Testis (tissue), 2 donors: ENCODE results near the gene MLLT10.

Experiments used
- POLR2A ChIP-seq: fragments of 450-650 bp; IDR thresholded peaks from one replicate; pipeline ENCODE4 v1.6.1; 2017; ENCODE audit warnings: antibody characterized with exemption, mild to moderate bottlenecking, moderate library complexity
- TF ChIP-seq, protein P1 (sequence below), 3 experiments: fragments of 450-650 bp in 2 of 3; fragments of 200-600 bp in 1 of 3; sonication (generic) in 1 of 3; IDR thresholded peaks; one replicate each; pipeline ENCODE4 v1.5.1; 2016 to 2019; ENCODE audit warnings: antibody characterized with exemption in 3 of 3, mild to moderate bottlenecking in 2 of 3, moderate library complexity in 1 of 3

DNA sequence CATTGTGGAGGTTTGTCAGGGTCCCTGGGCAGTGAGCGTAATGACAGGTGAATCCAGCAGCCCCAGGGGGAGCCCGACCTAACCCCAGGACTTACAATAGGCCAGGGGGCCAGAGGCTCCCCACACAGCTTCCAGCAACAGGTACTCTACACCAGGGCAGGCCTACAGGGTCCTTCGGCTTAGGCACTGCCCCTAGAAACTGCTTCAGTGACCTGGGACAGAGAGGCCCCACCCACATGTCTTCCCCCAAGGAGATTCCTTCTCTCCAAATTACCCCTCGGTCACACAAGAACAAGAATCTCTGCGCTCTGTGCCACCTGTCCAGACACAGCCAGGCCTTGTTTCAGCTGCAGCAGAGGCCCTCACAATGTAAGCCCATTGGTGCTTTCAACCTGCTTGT is 32.9 kb upstream of the MLLT10 start:
- TF ChIP-seq, protein P1, sequence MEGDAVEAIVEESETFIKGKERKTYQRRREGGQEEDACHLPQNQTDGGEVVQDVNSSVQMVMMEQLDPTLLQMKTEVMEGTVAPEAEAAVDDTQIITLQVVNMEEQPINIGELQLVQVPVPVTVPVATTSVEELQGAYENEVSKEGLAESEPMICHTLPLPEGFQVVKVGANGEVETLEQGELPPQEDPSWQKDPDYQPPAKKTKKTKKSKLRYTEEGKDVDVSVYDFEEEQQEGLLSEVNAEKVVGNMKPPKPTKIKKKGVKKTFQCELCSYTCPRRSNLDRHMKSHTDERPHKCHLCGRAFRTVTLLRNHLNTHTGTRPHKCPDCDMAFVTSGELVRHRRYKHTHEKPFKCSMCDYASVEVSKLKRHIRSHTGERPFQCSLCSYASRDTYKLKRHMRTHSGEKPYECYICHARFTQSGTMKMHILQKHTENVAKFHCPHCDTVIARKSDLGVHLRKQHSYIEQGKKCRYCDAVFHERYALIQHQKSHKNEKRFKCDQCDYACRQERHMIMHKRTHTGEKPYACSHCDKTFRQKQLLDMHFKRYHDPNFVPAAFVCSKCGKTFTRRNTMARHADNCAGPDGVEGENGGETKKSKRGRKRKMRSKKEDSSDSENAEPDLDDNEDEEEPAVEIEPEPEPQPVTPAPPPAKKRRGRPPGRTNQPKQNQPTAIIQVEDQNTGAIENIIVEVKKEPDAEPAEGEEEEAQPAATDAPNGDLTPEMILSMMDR (IDR thresholded peaks at IDR 0.05): no peak
- TF ChIP-seq POLR2A: no peak
